NCI-H446 (cell line): ENCODE data around the gene ATP8A2.

Experiments used
- DNase-seq, 2 experiments: peaks; one replicate each; lab custom pipeline; 2025; lab: John Stamatoyannopoulos, UW

Gene ATP8A2

DNA sequence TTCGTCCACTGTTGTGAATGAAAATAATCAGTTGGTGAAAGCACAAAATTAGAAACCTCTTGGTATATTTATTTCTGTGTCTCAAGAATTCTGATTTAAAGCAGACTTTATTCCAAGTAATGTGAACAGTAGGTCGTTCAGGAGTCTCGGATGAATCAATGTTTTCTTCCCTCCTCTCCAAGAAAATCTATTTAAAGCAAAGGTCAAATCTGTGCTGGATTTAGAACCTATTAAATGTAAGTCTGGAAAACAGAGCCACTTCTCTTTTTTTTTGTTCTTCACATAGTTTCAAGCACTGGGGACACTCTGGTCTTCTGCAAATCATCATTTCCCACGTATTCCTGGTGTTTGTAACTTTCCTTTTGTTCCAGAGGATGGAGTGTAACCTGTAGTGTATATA lies 312.7 kb downstream of the ATP8A2 start:
- DNase-seq = no peak

DNA sequence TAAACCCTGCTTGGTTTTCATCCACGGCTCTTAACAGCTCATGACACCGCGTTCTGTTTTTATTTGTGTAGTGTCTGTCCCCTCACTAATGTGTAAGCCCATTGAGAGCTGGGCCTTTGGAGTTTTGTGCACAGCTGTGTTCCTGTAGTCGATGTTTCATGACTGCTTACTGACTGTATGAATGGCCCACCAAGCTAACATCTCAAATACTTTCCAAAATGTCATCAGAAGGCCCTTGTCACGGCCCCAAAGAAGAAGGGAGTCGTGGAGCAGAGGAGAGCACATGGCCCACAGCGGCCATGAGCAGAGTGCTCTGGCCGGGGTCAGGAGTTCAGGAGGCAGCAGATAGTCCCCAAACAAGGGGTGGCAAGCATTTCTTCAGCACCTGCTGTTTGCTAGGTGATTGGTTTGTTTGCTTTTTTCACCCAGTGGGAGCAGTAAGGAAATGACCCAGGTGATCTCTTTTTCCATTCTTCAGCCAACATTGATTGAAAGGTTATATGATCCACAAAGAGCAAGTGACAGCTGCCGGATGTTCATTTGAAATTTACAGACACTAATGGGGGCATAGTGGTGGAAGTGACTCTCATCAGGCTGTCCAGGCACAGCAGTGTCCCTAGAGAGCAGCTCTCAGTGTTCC lies 315.2 kb downstream of the ATP8A2 start:
- no peak for DNase-seq

DNA sequence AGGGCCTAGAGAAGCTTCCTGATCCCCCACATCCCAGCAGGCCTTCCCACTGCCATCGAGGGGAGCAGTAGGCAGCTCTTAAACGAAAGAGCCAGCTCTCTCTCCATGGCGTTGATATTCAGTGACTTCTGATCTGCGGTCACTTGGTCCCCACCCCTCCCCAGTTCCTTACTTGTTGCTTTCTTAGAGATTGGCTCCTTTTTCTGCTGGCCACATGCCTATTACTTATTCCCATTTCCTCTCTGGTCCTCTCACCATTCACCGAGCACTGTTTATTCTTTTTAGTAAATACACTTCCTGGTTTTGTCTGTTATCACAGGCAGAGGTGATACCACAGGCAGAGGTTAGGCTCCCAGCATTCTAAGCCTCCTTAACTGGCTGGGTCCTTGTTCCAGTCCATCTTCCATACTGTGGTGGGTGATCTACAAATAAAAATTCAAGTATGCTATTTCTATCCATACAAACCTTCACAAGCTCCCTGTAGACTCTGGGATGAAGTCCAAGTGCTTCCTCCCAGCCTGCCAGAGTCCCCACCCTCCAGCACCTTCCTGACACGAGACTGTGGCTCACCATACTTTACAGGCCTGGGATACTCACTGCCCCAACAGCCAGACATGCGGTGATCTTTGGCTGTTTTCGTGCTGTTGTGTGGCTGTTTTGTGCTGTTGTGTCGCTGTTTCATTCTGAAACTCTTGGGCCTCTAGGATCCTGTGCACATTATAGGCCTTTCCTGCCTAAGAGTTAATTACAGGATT lies 315.9 kb downstream of the ATP8A2 start:
- no peak for DNase-seq

DNA sequence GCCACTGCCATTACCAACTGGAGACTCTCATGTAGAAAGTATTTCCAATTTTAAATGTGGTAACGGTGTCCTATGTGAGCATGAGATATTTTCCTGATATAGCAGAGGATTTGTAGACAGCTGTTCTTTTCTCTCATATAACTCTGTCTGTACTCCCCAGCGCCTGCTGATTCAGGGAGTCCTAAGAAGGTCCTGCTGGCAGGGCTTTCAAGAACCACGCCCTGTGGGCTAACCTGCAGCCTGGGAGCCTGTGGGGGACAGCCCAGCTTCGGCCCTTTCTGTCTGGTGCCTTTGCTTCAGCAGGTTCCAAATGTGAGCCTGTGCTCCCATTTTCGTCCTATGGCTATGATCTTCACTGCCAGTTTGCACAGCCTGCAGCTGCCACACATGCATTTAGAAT lies 316.8 kb downstream of the ATP8A2 start:
- DNase-seq = no peak

DNA sequence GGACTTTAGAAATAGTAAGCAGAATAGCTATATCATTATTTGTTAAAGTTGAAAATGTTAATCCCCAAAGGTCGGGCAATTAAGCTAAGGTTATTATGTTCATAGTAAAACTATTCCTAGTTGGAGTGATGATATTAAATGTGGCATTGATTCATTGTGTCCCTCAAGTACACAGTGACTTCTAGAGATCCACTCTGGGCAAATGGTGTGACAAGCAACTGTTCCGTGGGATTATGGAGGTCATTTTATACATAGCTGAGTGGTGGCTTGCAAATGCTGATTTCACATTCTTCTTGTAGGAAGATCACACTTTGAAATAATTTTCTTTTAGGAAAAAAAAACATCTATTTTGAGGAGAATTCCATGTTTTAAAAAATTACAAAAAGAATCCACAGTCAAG lies 317.8 kb downstream of the ATP8A2 start:
- no peak for DNase-seq

DNA sequence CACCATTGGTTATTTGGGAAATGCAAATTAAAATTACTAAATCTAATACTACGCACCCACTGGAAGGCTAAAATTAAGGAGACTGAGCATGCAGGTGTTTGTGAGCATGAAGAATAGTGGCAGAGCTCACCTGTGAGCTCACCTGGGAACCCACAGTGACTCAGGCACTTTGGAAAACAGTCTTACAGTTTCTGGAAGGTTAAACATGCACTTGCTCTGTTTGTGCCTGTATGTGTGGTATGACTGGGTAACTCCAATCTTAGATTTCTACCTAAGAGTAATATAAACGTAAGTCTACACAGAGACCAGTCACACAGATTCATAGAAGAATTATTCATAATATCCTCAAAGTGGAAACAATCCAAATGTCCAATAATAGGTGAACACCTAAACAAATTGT lies 318.8 kb downstream of the ATP8A2 start:
- no peak for DNase-seq

DNA sequence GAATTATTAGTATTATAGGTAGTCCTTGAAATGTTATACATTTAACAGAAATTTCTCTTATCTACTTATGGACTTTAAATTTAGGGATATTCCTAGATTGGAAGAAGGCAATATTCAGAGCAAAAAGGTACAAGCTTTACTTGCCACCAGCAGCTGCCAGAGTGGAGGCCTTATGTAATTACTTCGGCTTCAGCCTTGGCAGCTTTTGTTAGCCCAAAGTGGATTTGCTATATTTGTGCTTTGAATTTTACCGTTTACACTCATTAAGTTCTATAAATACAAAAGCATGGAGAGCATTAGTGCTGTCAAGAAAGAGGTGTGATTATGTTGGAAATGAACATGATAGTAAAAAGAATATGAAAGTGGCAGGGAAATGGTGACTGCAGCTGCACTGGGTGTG lies 319.9 kb downstream of the ATP8A2 start:
- no peak for DNase-seq

DNA sequence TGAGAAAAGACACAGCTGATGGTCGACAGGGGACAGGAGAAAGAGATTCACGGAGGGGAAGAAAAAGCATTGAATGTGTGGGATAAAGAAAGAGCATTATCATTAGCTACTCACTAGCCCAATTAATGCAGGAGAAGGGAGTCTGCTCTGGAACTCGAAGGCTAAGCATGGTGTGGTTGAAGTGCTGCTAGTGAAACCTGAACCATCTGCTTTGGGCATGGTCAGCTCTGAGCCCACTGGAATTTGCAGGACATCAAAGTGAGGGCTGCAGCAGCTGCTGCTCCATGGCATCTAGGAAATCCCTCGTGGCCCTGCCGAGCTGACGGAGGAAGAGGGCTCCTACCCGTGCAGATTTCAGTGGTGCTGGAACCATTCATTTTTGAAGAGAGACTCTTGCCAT lies 320.3 kb downstream of the ATP8A2 start:
- DNase-seq = no peak

DNA sequence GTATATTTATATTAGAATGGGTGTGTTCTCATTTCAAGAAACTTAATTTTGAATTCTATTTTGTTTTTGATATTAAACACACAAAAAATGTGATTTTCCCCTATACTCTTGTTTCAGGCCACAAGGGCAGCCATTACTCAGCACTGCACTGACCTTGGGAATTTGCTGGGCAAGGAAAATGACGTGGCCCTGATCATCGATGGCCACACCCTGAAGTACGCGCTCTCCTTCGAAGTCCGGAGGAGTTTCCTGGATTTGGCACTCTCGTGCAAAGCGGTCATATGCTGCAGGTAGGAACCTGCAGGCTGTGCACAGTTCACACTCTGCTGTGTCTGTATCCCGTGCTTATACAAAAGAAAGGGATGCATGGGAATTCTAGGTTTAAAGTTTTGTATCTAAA lies 327.3 kb downstream of the ATP8A2 start:
- no peak for DNase-seq

DNA sequence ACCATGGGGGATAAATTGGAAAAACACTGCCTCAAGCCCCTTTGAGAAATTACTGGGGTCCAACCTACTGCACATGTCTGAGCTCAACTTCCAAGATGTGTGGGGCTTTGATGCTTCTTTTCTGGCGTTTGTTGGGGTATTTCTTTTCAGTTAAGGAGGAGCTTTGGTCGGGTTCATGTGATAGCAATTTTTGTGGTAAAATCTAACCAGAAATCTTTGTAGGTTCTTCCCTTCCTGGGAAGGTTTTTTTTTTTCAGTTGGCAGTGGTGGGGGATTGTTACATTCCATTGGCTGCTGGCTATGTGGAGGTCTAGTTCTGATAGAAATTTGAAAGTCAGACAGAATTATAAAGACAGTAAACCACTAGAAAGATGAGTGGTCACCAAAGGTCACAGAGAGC lies 327.8 kb downstream of the ATP8A2 start:
- no peak for DNase-seq

DNA sequence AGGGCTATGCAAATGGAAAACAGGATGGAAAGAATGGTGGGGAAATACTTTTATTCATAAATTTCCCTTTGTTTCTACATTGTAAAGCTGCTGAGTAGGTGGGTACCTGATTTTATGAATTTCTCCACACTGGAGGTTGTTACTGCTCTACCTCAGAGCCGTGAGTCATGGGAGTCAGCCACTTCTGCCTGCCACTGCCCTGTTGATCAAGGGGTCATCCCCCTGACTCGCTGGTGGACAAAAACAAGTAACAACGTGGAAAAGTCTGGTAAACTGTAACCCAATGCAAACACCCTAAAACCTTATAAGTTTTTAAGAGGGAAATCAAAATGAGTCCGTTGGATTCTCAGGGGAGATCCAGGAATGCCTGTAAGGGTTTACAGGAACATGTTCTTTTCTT lies 329.5 kb downstream of the ATP8A2 start:
- no peak for DNase-seq

DNA sequence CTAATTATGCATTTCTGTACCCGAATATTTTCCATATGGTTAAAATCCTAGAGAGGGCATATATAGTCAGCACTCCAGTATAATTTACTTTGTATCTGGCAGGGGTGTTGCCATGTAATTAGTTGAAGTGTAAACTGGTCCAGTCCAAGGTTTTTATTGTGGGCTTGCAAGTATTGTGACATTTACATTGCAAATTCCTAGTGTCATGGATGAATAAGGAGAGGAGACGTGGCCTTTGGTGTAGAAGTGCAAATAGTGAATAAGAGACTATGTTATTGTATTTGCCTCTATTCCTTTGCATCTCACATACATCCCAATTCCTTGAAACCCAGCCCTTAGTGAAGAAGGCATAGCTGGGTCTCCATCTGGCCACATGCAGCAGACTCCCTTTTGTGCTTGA lies 330.6 kb downstream of the ATP8A2 start:
- no peak for DNase-seq

DNA sequence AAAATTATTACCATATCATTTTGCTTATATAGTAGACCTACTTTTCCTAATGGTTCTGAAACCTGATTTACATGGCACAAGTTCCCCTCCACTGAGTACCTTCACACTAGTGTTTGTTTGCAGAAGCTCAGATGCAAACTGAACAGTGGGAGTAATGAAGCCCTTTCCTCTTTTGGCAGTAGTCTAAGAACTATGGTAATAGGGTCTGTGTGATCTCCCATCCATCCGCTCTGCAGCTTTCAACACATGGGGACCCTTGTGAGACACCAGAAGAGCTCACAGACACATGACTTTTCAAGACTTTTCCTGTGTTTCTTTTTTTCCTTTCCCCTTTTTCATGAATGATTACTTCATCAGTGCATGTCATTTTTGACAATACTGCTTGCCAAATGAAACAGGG lies 336.0 kb downstream of the ATP8A2 start:
- DNase-seq = no peak

DNA sequence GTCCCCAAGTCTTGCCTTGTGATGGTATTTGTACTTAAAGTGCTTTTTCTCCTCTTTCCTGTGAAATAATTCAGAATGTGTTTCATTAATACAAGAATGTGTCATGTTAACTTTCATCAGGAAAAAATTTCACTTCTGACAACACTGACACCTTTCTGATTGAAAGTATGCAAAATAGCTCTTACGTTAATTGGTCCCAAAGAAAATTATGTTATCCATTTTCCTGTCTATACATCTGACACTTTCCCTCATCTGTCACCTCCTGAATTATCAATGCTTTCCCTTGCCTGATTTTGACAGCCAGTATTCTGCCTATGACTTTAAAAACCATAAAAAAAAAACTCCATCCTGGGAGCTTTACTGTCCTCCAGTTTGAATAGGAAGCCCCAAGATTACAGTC lies 336.5 kb downstream of the ATP8A2 start:
- no peak for DNase-seq

DNA sequence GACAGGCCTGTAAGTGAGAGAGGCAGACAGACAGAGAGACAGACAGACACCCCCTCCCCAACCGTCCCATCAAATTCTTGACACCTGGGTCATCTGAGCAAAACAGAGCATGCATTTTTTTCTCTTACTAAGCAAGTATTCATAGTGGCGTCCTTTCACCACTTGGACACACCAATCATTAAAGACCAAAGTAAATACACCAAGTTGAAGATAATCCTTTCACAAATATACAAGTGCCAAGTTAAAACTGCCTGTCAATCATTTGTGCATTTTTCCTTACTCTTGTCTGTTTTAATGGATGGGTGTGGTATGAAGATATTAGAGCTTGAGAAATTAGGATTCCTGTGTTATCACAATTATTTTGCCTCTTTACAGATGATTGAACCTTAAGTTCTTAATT lies 337.3 kb downstream of the ATP8A2 start:
- no peak for DNase-seq

DNA sequence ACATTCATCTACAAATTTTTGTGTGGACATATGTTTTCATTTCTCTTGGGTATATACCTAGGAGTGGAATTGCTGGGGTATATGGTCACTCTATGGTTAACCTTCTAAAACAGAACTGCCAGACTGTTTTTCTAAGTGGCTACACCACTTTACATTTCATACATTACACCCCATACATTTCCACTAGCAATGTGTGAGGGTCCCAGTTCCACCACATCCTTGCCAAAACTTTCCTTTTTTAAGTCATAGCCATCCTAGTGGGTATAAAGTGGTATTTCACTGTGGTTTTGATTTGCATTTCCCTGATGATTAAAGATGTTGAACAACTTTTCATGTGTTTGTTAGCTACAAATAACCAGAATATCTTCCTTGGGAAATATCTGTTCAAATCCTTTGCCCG lies 344.0 kb downstream of the ATP8A2 start:
- DNase-seq = no peak

DNA sequence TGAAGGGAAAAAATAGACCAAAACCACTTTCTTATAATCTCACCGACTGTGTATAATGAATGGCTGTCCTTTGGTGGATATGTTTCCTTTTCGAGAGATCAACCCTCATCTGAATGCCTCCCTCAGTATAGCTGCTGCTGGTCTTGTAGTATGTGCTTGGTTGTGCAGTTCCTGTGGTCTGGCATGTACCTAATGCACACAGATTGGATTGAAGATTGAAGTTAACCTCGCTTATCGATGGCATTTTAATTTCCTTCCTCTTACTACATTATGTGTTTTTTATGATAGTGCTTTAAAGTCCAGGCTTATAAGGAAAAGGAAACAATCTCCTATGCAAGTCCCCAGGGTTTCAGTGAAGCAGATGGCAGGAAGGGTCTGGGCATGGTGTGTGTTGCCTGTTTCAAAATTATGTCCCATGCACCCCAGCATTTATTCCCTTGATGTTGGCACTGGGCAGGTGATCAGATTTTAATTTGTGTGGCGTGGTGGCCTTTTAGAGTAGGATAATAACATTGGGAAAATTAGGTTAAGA lies 346.0 kb downstream of the ATP8A2 start:
- no peak for DNase-seq

DNA sequence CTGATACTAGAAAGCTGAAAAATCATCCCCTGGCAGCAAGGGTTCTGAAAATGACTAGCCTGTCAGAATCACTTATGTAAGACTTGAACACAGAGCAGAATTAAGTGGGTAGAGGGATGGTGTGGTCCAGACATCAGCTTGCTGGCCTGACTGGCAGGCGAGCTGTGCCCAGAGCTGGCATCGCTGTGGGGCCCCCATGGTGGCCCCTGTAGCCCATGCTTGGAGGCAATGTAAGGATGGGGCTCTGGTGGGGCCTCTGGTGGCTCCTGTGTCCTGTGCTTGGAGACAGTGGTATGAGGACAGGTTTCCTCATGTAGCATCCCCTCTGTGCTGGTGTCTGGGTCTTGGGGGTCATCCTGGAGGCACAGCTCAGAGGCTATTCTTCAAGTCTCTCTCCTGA lies 347.9 kb downstream of the ATP8A2 start:
- no peak for DNase-seq

DNA sequence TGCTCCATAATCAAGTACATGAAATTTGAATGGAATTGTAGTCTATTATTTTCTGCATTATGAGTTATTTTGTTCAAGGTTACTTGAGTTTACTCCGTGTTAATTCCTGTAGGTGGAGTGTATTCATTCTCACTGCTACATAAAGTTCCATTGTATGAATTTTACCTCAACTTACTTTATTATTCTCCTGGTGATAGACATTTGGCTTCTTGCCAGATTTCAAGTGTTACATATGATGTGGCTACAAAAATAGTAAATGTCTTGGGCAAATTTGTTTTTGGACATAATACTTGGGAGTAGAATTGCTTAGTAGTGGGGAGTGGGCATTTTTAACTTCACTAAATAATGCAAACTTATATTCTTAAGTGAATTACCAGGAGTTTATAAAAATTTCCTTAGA lies 351.1 kb downstream of the ATP8A2 start:
- no peak for DNase-seq

DNA sequence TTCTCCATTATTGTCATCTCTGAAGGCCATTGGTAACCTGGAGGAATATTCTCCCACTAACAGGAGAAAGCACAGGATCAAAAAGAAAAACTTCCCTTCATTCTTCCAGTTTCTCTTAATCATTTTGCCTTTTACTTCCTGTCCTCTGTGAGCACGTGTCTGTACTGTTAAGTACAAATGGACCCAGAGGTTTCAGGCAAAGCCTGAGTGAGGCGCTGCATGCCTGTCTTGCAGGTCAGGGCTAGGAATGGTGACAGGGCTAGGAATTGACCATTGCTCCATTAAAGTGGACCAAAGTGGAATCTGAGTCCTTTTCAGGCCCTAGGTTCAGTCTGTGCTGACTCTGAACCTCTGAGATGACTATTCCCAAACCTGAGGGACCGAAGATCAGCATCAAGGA lies 353.3 kb downstream of the ATP8A2 start:
- DNase-seq = no peak

DNA sequence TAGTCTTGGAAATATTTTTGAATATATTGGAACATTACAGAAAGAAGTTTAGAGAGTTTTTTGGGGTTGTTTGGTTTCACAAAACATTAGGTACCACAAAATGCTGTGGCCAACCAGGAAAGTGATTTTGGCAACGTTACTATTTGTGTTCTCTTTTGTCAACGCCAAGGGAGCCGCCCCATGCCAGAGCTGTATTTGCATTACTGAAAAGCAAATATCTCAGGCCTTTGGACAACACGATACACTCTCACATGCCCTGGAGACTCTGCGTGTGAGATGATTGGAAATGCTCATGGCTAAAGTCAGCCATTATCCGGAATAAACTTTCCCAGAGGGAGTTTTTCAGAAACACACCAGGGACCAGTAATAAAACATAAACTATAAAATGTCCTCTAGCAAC lies 355.5 kb downstream of the ATP8A2 start:
- no peak for DNase-seq

DNA sequence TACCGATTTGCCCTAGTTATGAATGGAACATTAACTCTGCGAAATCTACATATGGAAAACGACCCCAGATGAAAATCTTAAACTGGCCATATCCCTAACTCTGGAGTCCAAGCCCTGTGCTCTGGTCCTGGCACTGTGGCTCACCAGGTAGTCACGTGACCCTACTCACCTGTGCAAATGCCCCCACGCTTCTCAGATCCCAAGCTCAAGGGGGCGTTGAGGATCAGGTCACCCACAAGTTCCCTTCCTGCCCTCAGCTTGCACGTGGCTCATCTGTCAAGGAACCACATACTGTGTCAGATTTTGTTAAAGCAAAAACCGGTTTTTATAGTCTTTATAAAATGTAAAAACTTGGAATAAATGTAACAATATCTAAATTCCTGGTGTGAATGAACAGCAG lies 356.0 kb downstream of the ATP8A2 start:
- DNase-seq = no peak

DNA sequence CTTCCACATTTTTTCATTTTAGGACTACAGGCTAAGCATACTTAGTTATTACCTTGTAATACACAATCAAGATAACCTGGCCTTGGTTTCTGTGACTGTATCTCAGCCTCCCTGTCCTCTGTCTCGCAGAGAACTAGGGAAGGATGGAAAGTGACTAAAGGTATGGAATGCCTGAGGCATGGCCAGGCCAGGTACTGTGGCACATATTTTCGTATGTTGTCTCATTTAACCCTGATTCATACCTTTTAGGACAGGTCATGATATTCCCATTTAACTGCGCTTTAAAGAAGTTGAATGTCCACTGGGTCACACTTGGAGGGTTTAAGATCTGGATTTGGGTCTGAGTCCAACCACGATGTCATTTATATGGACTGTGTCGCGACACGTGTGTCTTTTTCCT lies 357.4 kb downstream of the ATP8A2 start:
- no peak for DNase-seq

DNA sequence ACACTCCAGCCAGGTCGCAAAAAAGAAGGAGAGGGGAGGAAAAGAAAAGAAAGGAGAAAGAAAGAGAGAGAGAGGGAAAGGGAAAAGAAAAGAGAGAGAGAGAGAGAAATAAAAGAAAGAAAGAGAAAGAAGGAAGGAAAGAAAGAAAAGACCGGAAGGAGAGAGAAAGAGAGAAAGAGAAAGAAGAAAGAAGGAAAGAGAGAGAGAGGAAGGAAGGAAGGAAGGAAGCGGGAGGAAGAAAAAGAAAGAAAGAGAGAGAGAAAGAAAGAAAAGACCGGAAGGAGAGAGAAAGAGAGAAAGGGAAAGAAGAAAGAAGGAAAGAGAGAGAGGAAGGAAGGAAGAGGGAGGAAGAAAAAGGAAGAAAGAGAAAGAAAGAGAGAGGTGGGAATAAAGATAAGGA lies 359.3 kb downstream of the ATP8A2 start:
- DNase-seq = no peak
